HG03060 (cell line): ENCODE results near the gene LASP1.

Experiments
- ATAC-seq: cut with Tn5 transposase; IDR thresholded peaks from one replicate; pipeline ENCODE4 v1.9.1; 2021; ENCODE audit warnings: low read depth, moderate number of reproducible peaks; ENCODE audit not compliant: unreplicated experiment

The LASP1 gene

GRCh38 chr17:38885728-38886642, 16.1 kb downstream of the LASP1 start:
- no peak for ATAC-seq

GRCh38 chr17:38886643-38887010, 16.8 kb downstream of the LASP1 start:
- no peak for ATAC-seq

GRCh38 chr17:38888842-38889241, 19.0 kb downstream of the LASP1 start:
- no peak for ATAC-seq

GRCh38 chr17:38889745-38890409, 20.0 kb downstream of the LASP1 start:
- no peak for ATAC-seq

GRCh38 chr17:38890410-38890746, 20.5 kb downstream of the LASP1 start:
- no peak for ATAC-seq

GRCh38 chr17:38891441-38891840, 21.6 kb downstream of the LASP1 start:
- ATAC-seq = no peak

- no peak for ATAC-seq
Measured at GRCh38 chr17:38892083-38892482, 22.2 kb downstream of the LASP1 start.

GRCh38 chr17:38892620-38893019, 22.8 kb downstream of the LASP1 start:
- ATAC-seq = no peak

GRCh38 chr17:38893113-38893512, 23.3 kb downstream of the LASP1 start:
- no peak for ATAC-seq

GRCh38 chr17:38893607-38894006, 23.7 kb downstream of the LASP1 start:
- no peak for ATAC-seq

- no peak for ATAC-seq
Measured at GRCh38 chr17:38894276-38894675, 24.4 kb downstream of the LASP1 start.

GRCh38 chr17:38896346-38896954, 26.6 kb downstream of the LASP1 start:
- no peak for ATAC-seq

GRCh38 chr17:38897176-38897575, 27.3 kb downstream of the LASP1 start:
- ATAC-seq = no peak

- ATAC-seq = no peak
Measured at GRCh38 chr17:38897671-38898290, 27.9 kb downstream of the LASP1 start.

- ATAC-seq = peak; percentile 14
Measured at GRCh38 chr17:38898291-38898679, 28.4 kb downstream of the LASP1 start.

GRCh38 chr17:38898812-38899348, 29.0 kb downstream of the LASP1 start:
- ATAC-seq = peak; percentile 47

- no peak for ATAC-seq
Measured at GRCh38 chr17:38899421-38899820, 29.6 kb downstream of the LASP1 start.

GRCh38 chr17:38900978-38901656, 31.3 kb downstream of the LASP1 start:
- no peak for ATAC-seq

GRCh38 chr17:38903404-38903803, 33.5 kb downstream of the LASP1 start:
- no peak for ATAC-seq

GRCh38 chr17:38904892-38905291, 35.0 kb downstream of the LASP1 start:
- no peak for ATAC-seq
